MG63 (cell line): Measurements from ENCODE around the gene PGM2L1. TPM values are rescaled to one million over a fixed set of nuclear protein-coding genes. Genes with fewer than 3 reads are reported as not detected.

Experiments
- DNase-seq: peaks from one replicate; pipeline ENCODE4 v3.0.0-alpha.2; 2020
- H3K27me3 ChIP-seq: fragments of 250-450 bp; sonication (Bioruptor Pico); 2 replicates; pipeline ENCODE4 v1.5.1; 2020; ENCODE audit warnings: mild to moderate bottlenecking, moderate library complexity
- H3K36me3 ChIP-seq: fragments of 250-450 bp; sonication (Bioruptor Pico); 2 replicates; pipeline ENCODE4 v1.5.1; 2020; ENCODE audit warnings: mild to moderate bottlenecking, moderate library complexity
- H3K4me3 ChIP-seq: fragments of 250-450 bp; sonication (Bioruptor Pico); 2 replicates; pipeline ENCODE4 v1.5.1; 2020; ENCODE audit warnings: mild to moderate bottlenecking, moderate library complexity
- H3K9me3 ChIP-seq: fragments of 250-450 bp; sonication (Bioruptor Pico); 2 replicates; pipeline ENCODE4 v1.5.1; 2020; ENCODE audit warnings: mild to moderate bottlenecking, moderate library complexity
- total RNA-seq: library from RNA; depleted of rRNA; stranded (reverse); fragments of >200 nt; shearing (Covaris generic); gene quantifications from 2 replicates; pipeline ENCODE4 v1.2.3, GENCODE V29; 2014; ENCODE audit warnings: low replicate concordance

PGM2L1 gene
- total RNA-seq, 1 experiment from 2014 or later: 0.92 TPM

DNA sequence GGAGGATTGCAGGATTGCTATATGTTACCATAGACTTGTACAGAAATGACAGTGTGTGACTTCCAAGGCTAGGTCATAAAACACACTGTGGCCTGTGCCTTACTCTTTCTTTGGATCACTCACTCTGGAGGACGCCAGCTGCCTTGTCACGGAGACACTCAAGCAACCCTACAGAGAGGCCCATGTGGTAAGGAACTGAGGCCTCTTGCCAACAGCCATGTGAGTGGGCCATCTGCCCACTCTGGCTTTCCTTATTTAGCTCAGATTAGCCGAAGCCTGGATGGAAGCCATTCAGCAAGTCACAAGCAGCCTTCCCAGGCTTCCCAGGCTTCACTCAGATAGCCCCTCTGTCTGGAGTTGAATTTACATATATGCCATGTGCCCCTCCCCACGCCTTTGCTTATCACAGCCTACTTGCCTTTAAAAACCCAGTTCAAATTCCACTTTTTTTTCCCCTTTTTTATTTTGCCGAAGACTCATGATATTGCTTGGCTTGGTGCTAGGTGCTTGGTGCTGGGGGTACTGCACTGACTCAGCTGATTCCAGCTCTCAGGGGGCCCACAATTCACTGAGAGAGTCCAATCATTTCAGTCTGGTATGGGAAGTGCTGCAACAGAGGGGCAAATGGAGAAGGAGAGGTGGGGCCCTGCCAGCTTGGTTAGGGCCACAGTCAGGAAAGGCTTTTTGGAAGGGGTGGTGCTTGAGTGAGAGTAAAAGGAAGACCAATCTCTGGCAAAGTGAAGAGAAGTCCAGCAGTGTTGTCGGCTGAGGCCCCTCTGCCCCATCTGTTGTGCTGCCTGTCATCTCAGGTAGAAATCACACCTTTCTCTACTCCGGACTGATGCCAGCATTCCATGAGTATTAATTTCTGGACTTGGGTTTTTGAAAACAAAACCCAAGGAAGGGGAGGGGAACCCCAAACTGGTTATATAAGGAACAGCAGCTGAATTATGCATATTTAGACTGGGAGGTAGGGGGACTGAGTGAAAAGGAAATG lies 72.3 kb downstream of the PGM2L1 start:
- no peaks in the 10 kb centered on the region for H3K9me3 ChIP-seq
- peak; percentile 83 for DNase-seq
- H3K27me3 ChIP-seq: no peaks in the 10 kb centered on the region
- no peak overlapping the region for H3K4me3 ChIP-seq
- no peaks in the 10 kb centered on the region for H3K36me3 ChIP-seq

DNA sequence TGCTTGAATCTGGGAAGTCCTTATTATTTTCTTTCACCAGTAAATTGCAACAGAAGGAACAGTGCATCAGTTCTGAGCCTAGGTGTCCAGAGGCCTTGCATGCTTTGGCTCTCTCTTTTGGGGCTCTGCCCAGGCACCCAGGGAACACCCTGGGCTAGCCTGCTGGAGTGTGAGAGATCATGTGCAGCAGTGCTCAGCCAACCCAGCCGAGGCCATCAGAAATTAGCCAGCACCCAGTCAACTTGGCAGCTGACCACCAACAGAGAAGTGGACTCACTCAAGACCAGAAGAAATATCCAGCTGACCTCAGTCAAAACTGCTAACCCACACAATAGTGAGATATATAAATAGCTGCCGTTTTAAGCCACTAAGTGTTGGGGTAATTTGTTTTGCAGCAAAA lies 75.6 kb downstream of the PGM2L1 start:
- Histone ChIP-seq H3K9me3 (peaks cover 3% of the 10 kb centered on the region; the same call in 1 of the 2 replicates), H3K4me3 (no peak overlapping the region), H3K36me3 (no peaks in the 10 kb centered on the region), H3K27me3 (no peaks in the 10 kb centered on the region)
- peak; percentile 88 for DNase-seq

DNA sequence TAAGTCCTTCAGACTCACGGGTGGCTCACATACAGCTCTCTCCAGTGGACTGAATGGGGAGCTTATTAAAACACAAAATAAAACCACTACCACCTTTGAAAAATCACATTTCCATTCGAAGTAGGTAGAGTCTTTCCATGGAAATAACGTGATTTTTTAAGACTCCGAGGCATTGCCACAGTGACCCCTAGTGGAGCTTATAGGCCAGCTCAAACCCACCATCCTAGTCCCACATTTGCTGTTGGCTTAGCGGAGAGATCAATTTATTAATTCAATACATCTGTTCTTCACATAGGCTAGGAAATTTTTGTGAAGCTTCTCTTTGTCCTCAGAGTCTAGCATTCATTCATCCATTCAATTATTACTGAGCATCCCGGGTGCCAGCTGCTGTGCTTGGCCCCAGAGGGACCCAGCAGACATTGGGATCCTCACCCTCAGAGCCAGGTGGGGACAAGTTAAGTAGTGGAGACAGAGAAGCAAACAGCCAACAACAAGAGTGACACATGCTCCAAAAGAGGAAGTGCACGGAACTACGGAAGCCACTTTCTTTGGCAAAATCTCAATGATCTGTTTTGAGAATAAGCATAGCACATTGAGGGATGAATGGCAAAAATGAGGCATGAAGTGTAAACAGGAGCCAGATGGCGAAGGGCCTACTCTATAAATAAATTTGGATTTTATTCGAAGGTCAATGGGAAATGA lies 76.6 kb downstream of the PGM2L1 start:
- peak; percentile 19 for DNase-seq
- Histone ChIP-seq H3K27me3 (no peaks in the 10 kb centered on the region), H3K36me3 (no peaks in the 10 kb centered on the region), H3K9me3 (peaks cover 8% of the 10 kb centered on the region), H3K4me3 (no peak overlapping the region)

DNA sequence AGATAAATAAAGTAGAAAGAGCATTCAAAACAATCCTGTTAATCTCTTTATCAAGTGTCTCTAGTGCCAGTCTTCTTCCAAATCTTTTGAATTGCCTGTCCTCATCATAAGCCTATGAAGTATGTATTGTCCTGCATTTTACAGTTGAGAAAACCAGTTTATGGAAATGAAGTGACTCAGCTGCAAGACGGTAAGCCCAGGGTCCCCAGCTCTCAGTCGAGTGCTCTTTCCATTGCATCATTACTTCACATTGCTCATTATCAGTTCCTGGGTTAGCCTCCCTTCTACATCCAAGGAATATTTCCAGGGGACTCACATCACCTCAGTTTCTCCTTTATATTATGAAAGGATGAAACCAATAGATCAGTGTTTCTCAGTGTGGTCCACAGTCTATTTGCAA lies 77.7 kb downstream of the PGM2L1 start:
- Histone ChIP-seq H3K9me3 (peaks cover 12% of the 10 kb centered on the region), H3K27me3 (no peaks in the 10 kb centered on the region), H3K36me3 (no peaks in the 10 kb centered on the region), H3K4me3 (no peak overlapping the region)
- DNase-seq: no peak

DNA sequence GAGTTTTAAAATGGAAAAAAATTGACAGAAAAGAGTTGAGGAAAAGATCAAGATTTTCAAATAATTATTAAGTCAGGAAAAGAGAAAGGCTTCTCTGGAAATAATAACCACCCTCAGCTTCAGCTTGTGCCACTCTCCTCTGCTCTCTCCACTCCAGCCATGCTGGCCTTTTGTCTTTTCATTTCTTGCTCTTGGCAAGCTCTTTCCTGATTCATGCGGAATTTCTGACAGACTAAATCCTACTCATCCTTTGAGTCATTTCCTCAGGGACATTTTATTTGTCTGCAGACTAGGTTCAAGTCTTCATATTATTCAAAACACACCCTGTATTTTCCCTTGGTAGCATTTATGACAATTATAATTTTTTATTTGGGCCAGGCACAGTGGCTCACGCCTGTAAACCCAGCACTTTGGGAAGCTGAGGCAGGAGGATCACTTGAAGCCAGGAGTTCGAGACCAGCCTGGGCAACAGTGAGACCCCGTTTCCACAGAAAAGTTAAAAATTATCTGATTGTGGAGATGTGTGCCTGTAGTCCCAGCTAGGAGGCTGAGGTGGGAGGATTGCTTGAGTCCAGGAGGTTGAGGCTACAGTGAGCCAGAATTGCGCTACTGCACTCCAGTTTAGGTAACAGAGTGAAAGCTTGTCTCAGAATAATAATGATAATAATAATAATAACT lies 79.0 kb downstream of the PGM2L1 start:
- DNase-seq: peak; percentile 58
- peaks cover 12% of the 10 kb centered on the region for H3K9me3 ChIP-seq
- H3K4me3 ChIP-seq: no peak overlapping the region
- no peaks in the 10 kb centered on the region for H3K36me3 ChIP-seq
- H3K27me3 ChIP-seq: no peaks in the 10 kb centered on the region

DNA sequence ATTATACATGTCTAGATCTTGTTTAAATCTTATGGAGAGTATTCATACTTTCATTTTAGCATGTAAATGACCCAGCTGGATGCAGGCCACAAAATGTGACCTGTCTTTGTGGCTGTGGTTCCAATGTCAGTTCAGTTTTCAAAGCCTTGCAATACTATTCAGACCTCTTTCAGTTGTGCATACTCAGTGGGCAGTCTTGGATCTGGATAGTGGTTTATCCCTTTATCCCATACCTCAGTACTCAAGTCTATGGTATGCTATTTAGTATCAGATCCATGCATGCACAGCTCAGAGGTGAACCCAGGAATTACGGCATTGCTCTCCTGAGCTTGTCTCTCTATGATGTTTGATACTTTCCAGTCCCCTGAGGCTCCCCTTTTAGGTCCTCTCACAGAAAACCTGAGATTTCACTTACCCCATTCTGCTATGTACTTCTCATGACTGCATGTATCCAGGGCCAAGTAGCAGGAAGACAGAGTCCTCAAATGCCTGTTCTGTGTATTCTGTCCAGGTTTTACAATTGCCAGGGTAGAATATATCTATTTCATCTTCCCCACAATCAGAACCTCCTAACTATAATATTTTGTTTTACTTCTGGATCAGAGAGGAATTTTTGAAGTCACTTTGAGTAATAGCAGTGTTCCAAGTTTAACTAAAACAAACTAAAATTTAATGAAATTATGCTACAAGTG lies 79.8 kb downstream of the PGM2L1 start:
- Histone ChIP-seq H3K36me3 (no peaks in the 10 kb centered on the region), H3K9me3 (peaks cover 12% of the 10 kb centered on the region), H3K4me3 (no peak overlapping the region), H3K27me3 (no peaks in the 10 kb centered on the region)
- no peak for DNase-seq

DNA sequence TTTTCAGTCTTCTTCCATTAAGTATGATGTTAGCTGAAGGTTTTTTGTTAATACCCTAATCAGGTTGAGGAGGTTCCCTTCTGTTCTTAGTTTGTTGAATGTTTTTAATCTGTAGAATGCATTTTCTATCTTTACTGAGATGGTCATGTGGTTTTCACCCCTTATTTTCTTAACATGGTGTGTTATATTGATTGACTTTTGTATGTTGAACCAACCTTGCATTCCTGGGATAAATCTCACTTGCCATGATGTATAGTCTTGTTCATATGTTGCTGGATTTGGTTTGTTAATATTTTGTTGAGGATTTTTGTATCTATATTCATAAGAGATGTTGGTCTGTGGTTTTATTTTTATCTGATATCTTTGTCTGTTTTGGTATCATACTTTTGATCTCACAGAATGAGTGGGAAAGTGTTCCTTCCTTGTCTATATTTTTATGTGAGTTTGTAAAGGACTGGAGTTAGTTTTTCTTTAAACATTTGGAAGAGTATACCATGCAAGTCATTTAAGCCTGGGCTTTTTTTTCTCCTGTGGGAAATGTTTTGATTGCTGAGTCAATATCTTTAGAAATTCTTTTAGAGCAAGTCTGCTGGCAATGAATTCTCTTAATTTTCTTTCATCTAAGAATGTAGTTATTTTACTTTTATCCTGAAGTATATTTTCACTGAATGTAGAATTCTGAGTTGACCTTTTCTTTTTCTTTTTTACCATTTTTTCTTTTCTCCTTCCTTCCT lies 81.3 kb downstream of the PGM2L1 start:
- Histone ChIP-seq H3K27me3 (no peaks in the 10 kb centered on the region), H3K9me3 (peaks cover 19% of the 10 kb centered on the region), H3K36me3 (no peaks in the 10 kb centered on the region), H3K4me3 (no peak overlapping the region)
- DNase-seq: no peak

DNA sequence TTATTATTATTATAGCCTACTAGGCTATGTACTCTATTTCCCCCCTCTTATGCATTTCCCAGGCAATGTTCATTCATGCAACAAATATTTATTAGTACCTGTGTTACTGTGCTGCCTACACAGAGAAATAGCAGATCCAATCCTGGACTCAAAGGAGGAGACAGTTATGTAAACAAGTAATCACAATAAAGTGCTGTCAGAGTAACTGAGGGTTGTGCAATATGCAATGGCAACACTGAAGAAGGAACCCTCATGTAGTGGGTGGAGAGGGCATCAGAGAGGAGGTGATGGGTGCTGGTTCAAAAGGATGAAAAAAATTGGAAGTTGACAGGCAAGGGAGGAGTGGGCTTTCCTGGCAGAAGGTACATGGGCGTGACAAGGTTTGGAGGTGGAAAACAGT lies 85.9 kb downstream of the PGM2L1 start:
- no peaks in the 10 kb centered on the region for H3K36me3 ChIP-seq
- no peak for DNase-seq
- no peaks in the 10 kb centered on the region for H3K27me3 ChIP-seq
- no peak overlapping the region for H3K4me3 ChIP-seq
- peaks cover 12% of the 10 kb centered on the region for H3K9me3 ChIP-seq

DNA sequence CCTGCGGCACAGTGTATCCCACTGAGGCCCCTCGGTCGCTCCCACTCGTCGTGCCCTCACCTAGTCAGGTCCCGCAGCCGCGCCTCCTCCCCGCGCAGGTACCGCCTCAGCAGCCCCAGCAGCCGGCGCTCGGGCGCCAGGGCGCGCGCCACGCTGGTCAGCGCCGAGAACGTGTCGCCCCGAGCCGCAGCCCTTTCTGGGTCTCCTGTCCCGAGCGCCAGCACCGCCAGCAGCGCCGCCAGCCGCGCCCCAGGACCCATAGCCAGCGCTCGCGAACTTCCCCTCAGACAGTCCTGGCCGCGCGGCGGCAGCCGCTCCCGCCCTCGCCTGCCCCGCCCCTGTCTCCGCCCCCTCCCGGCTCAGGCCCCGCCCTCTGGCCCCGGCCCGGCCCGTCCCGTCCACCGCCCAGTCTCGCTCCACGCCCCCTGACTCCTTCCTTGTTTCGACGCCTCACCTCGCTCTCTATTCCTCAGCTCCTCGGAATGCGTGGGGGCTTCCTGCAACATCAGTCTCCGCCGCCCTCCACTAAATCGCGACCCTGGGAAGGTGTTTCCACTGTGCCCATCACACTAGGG lies 86.8 kb downstream of the PGM2L1 start, which contains the start of gene P4HA3:
Gene P4HA3 (minus strand): TSS at position 289 of the 575 bp plus-strand sequence. CDS start 29 bp downstream, at position 260.
- Histone ChIP-seq H3K9me3 (peaks cover 8% of the 10 kb centered on the region), H3K36me3 (no peaks in the 10 kb centered on the region), H3K4me3 (no peak within 1 kb of the TSS), H3K27me3 (no peaks in the 10 kb centered on the region)
- peak; percentile 24 for DNase-seq

DNA sequence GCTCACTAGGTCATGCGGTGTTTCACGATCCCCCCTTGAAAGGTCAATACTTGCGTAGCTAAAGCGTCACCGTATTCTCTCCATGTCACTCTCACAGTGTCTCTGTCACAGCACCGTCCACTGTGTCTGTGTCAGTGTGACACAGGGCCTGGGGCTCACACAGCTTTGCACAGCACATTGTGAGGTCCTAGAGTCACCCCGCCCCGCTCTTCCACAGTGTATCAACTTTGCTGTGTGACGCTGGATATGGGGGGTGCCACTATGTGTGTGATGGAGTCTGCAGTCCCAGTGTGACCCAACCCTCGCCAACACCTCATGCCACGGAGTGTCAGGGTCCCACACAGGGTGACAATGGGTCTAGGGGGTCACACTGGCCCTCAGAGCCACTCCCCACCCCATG lies 87.4 kb downstream of the PGM2L1 start:
- no peak overlapping the region for H3K4me3 ChIP-seq
- H3K9me3 ChIP-seq: peaks cover 6% of the 10 kb centered on the region
- H3K27me3 ChIP-seq: no peaks in the 10 kb centered on the region
- no peak for DNase-seq
- H3K36me3 ChIP-seq: no peaks in the 10 kb centered on the region

DNA sequence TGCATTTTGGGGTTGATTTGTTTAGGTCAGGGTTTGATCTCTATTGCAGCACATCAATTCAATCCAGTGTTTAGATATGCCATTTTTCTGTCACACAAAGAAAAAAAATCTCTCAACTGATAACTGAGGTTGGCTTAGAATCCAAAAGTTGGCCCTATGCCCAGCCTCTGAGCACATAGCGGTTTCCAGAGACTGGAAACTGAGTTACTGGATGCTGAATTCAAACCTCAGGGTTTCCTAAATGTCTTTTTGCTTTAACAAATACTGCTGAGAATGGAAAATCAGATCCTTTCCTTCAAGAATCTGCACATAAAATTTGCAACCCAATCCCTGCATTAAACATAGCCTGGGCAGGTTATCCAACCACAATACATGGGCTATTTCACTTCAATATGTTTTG lies 90.8 kb downstream of the PGM2L1 start:
- Histone ChIP-seq H3K36me3 (no peaks in the 10 kb centered on the region), H3K27me3 (no peaks in the 10 kb centered on the region), H3K9me3 (peaks cover 3% of the 10 kb centered on the region; the same call in 1 of the 2 replicates), H3K4me3 (no peak overlapping the region)
- DNase-seq: no peak

DNA sequence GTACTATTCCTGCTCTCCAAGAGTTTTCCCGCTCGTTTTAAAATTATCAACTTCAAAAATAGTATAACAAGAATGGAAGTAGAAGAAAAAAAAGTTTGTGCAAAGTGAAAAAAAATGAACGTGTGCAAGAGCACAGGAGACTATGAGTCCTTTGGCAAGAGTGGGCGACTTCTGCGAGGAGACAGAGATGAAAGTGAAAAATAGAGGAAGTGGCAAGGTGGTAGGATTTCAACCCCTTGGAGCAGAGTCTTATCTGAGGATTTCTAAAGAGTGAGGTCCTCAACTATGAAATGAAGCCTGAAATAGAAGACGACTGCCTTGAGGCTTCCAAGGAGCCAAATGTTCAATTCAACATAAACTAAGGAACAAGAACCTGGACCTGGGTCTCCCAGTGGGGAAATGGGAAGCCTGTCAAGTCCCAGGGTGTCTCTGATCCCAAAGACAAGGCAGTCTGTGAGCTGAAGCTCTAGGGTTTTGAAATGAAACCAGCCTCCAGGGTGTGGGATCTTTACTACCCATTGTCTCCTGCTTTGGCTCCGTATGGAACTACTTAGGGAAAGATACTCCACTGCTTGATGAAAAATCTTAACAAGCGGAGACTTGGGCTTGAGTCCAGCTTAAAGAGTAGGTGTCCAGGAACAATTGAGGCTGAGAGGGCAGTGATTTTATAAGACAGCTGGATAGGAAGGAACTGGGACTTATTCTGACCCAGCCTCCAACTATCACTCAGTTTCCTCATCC lies 91.6 kb downstream of the PGM2L1 start:
- no peaks in the 10 kb centered on the region for H3K36me3 ChIP-seq
- no peaks in the 10 kb centered on the region for H3K9me3 ChIP-seq
- DNase-seq: no peak

DNA sequence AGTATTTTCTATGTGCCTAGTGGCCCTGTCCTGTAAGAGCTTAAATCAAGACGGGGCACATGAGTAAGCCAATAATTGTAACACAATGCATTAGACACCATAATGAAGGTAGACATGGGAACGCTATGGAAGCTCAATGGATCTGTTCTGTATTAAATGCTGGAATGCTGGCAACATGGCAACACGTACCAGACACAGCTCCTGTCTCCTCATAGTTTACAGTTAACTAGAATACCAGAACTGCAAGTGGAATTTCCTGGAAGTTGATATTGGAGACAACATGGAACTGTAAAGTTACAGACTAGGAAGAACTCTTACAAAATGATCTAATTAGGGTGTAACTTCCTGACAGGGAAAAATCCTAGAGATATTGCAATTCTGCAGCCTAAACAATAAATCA lies 99.2 kb downstream of the PGM2L1 start:
- Histone ChIP-seq H3K36me3 (no peaks in the 10 kb centered on the region), H3K9me3 (no peaks in the 10 kb centered on the region), H3K4me3 (no peak overlapping the region), H3K27me3 (no peaks in the 10 kb centered on the region)
- no peak for DNase-seq

More for the DNA sequence above, 91.6 kb downstream of the PGM2L1 start:
- Histone ChIP-seq H3K27me3 (no peaks in the 10 kb centered on the region), H3K4me3 (no peak overlapping the region)

DNA sequence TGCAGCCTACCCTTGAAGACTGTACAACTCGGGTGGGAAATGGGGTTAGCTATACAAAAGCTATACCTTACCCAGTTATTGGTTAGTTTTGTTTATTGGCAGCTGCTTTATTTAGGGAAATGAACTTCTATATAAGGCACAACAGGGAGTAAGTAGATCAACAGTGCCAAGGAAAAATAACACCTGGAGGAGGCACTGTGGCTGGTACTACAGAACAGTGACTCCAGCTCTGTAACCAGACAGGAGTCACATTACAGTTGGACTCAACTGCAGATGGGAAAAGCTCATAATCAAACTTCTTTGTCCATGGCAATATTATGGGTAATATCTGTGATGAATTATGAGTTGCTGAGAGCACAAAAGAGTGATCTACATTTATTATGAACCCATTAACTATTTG lies 100.7 kb downstream of the PGM2L1 start:
- Histone ChIP-seq H3K9me3 (no peaks in the 10 kb centered on the region; the same call in 1 of the 2 replicates), H3K4me3 (no peak overlapping the region), H3K36me3 (no peaks in the 10 kb centered on the region), H3K27me3 (no peaks in the 10 kb centered on the region)
- DNase-seq: no peak

DNA sequence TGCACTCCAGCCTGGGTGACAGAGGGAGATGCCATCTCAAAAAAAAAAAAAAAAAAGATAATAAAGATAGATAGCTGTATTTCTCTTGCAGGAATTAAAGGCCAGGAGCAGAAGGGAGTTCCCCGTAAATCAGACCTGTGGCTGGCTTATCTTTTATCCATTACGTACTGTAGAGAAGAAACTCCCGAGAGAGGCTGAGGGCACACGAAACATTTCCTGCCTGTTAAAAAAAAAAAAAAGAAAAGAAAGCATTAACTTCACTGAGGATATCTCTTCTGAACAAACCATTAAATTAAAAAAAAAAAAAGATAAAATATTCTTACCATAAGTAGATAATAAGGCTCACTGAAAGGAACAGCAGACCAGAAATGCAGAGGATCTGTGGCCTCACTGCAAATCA lies 109.3 kb downstream of the PGM2L1 start:
- no peak overlapping the region for H3K4me3 ChIP-seq
- no peak for DNase-seq

More for the DNA sequence above, 109.3 kb downstream of the PGM2L1 start:
- H3K36me3 ChIP-seq: no peaks in the 10 kb centered on the region
- no peaks in the 10 kb centered on the region for H3K27me3 ChIP-seq
- H3K9me3 ChIP-seq: no peaks in the 10 kb centered on the region; the same call in 1 of the 2 replicates
